SK-N-SH treated with all-trans-retinoic acid at 6 μM for 48 hours (cell line): ENCODE measurements around the gene TMOD3.

Source experiments
- ARNTL ChIP-seq: fragments of 450-650 bp; formaldehyde crosslinking; IDR thresholded peaks from 2 replicates; pipeline ENCODE4 v1.5.0; 2020; ENCODE audit warnings: low read depth, mild to moderate bottlenecking, moderate library complexity, borderline replicate concordance
- ESRRG ChIP-seq: fragments of 250-450 bp; sonication (Bioruptor Pico); IDR thresholded peaks from 2 replicates; pipeline ENCODE4 v1.6.1; 2021; ENCODE audit warnings: mild to moderate bottlenecking
- RARB ChIP-seq: fragments of 250-450 bp; sonication (Bioruptor Pico); IDR thresholded peaks from 2 replicates; pipeline ENCODE4 v1.8.0; 2021; ENCODE audit warnings: mild to moderate bottlenecking, moderate library complexity

DNA sequence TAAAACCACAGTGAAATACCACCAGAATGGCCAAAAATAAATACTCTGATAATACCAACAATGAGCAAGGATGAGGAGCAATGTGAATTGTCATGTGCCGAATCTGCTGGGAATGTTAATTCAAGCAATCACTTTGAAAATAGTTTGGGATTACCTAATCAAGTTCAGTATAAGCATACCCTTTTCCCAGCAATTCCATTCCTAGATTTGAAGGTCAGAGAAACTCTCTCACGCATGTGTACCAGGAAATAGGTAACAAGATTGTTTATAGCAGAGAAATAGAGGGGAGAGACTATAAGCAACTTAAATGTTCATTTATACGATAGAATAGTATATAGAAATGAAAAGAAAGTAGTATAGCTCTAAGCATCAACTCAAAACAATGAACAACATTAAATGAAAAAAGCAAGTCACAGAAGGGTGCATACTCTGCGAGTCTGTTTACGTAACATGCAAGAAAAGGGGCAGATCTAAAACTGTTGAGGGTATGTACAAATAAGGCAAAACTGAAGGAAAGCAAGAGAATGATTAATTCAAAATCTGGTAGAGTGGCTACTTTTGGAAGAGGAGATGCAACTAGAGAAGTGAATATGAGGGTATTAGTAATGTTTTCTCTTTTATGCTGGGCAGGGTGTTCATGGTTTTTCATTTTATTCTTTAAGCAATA is 27.4 kb downstream of the TMOD3 start:
- TF ChIP-seq RARB (CRISPR knock-in tag) = no peak
- TF ChIP-seq ARNTL (CRISPR knock-in tag) = no peak
- no peak for TF ChIP-seq ESRRG (CRISPR knock-in tag)
